K562 (cell line): ENCODE results near the gene DPH6. TPM values are rescaled to one million over a fixed set of nuclear protein-coding genes. Genes with fewer than 3 reads are reported as not detected.

Experiments used
- ATAC-seq: fragments of 200-7000 bp; cut with Tn5 transposase; 3 replicates; pipeline ENCODE4 v1.9.1; 2020; ENCODE audit warnings: moderate library complexity
- BruUV-seq: library from RNA; stranded (reverse); fragments of 400-500 nt; replicated peaks from 2 replicates; lab custom pipeline; 2021; lab: Mats Ljungman, UMichigan
- CTCF ChIA-PET: fragments of 300-600 bp; formaldehyde crosslinking; extraction: SDS; loops from one replicate; lab custom pipeline; 2021; ENCODE audit warnings: low intra/inter-chr PET ratio; lab: Yijun Ruan, JAX
- POLR2A ChIA-PET: fragments of 300-600, 350-650 bp; sonication (Branson Sonifier 250); formaldehyde crosslinking; extraction: SDS; loops from one replicate; lab custom pipeline; 2021; ENCODE audit warnings: antibody characterized with exemption, inconsistent platforms; lab: Yijun Ruan, JAX
- DNase-seq, 4 experiments: peaks; one replicate each; pipeline versions ENCODE4 v3.0.0 to v3.0.0-alpha.2; 2011 to 2018; ENCODE audit warnings: low spot score in 3 of 4, mixed read lengths in 3 of 4; ENCODE audit errors: extremely low read depth in 1 of 4
- FAIRE-seq: peaks from 2 replicates; lab custom pipeline; 2011; peaks lifted over from hg19 to GRCh38; lab: Jason Lieb, UNC
- H2AFZ ChIP-seq: 2 replicates; pipeline ENCODE4 v1.6.0; 2011; ENCODE audit warnings: low read depth, low read length, control low read depth, inconsistent platforms
- H3K27ac ChIP-seq: fragments of 200-600 bp; 3 replicates; pipeline ENCODE4 v1.8.0; 2011; ENCODE audit warnings: low read depth, mild to moderate bottlenecking, control low read depth, inconsistent platforms, low read length, moderate library complexity, mixed read lengths; ENCODE audit errors: extremely low read depth
- H3K27me3 ChIP-seq, 2 experiments: fragments of 300-600 bp in 1 of 2; 2 replicates in 1 of 2; 3 replicates in 1 of 2; pipeline versions ENCODE4 v1.6.0 to v1.8.0; 2011; ENCODE audit warnings: inconsistent platforms in 2 of 2, low read length in 2 of 2, mild to moderate bottlenecking in 1 of 2, mixed read lengths in 1 of 2, moderate library complexity in 1 of 2; ENCODE audit not compliant: control insufficient read depth in 2 of 2, insufficient read depth in 2 of 2
- H3K36me3 ChIP-seq: fragments of 300-600 bp; 3 replicates; pipeline ENCODE4 v1.8.0; 2011; ENCODE audit warnings: mild to moderate bottlenecking, low read length, inconsistent platforms; ENCODE audit not compliant: control insufficient read depth, insufficient read depth
- H3K4me1 ChIP-seq, 2 experiments: fragments of 200-600 bp in 1 of 2; replicated peaks in 1 of 2; 2 replicates in 1 of 2; 3 replicates in 1 of 2; pipeline versions ENCODE4 v1.5.1 to v1.8.0; 2011; ENCODE audit warnings: inconsistent platforms in 2 of 2, low read length in 2 of 2, mild to moderate bottlenecking in 1 of 2, mixed read lengths in 1 of 2, moderate library complexity in 1 of 2; ENCODE audit not compliant: control insufficient read depth in 2 of 2, insufficient read depth in 2 of 2
- H3K4me2 ChIP-seq: 2 replicates; pipeline ENCODE4 v1.6.1; 2011; ENCODE audit warnings: low read length, control low read depth, inconsistent platforms, mixed read lengths; ENCODE audit not compliant: insufficient read depth
- H3K4me3 ChIP-seq: fragments of 200-600 bp; sonication (generic), shearing (Covaris generic); 2 replicates; pipeline ENCODE4 v1.5.1; 2016; ENCODE audit warnings: control low read depth, inconsistent platforms
- H3K79me2 ChIP-seq: fragments of 200-600 bp; 3 replicates; pipeline ENCODE4 v1.8.0; 2011; ENCODE audit warnings: low read length, inconsistent platforms; ENCODE audit not compliant: control insufficient read depth, insufficient read depth
- H3K9ac ChIP-seq, 2 experiments: 2 replicates each; pipeline versions ENCODE4 v1.6.0 to v1.6.1; 2011; ENCODE audit warnings: low read depth in 2 of 2, low read length in 2 of 2, control low read depth in 1 of 2, inconsistent platforms in 1 of 2, mild to moderate bottlenecking in 1 of 2, mixed read lengths in 1 of 2; ENCODE audit not compliant: insufficient read depth in 1 of 2
- H3K9me1 ChIP-seq: one replicate; pipeline ENCODE4 v1.6.0; 2011; ENCODE audit warnings: inconsistent platforms, mild to moderate bottlenecking, low read length, moderate library complexity; ENCODE audit not compliant: control insufficient read depth, insufficient read depth
- H3K9me3 ChIP-seq: replicated peaks from 2 replicates; pipeline ENCODE4 v1.5.1; 2011; ENCODE audit warnings: low read depth, low read length, inconsistent platforms; ENCODE audit not compliant: control insufficient read depth, insufficient read depth
- H4K20me1 ChIP-seq: replicated peaks from 2 replicates; pipeline ENCODE4 v1.6.1; 2011; ENCODE audit warnings: low read length, inconsistent platforms, mixed read lengths; ENCODE audit not compliant: control insufficient read depth, insufficient read depth
- CEBPB ChIP-seq: fragments of 450-650 bp; IDR thresholded peaks from 2 replicates; pipeline ENCODE4 v1.6.1; 2016; ENCODE audit warnings: missing genetic modification characterization, missing compliant biosample characterization
- GTF3C2 ChIP-seq: IDR thresholded peaks from 3 replicates; pipeline ENCODE4 v1.6.1; 2011; ENCODE audit warnings: borderline replicate concordance, mild to moderate bottlenecking, moderate library complexity; ENCODE audit not compliant: insufficient read length; ENCODE audit errors: extremely low read depth
- SAP30 ChIP-seq: fragments of 200-600 bp; sonication (generic); IDR thresholded peaks from 2 replicates; pipeline ENCODE4 v1.6.1; 2012; ENCODE audit warnings: borderline replicate concordance, low read depth, mild to moderate bottlenecking, moderate library complexity, low read length, control low read depth, inconsistent platforms; ENCODE audit not compliant: insufficient read depth, poor library complexity, severe bottlenecking
- ZNF3 ChIP-seq: fragments of 250-450 bp; sonication (Bioruptor Pico); IDR thresholded peaks from 2 replicates; pipeline ENCODE4 v1.5.0; 2021; ENCODE audit warnings: mild to moderate bottlenecking, moderate library complexity
- ZNF778 ChIP-seq: fragments of 450-650 bp; formaldehyde crosslinking; IDR thresholded peaks from 2 replicates; pipeline ENCODE4 v1.4.0; 2020; ENCODE audit warnings: mild to moderate bottlenecking, moderate library complexity
- WGBS: fragments of 100-300 bp; shearing (Covaris generic); methylation state at CpG from one replicate; pipeline ENCODE4 v1.1.6; 2016; ENCODE audit warnings: low coverage, mixed read lengths; ENCODE audit not compliant: insufficient coverage; ENCODE audit errors: missing lambda C conversion rate; 5-methylcytosine and 5-hydroxymethylcytosine counted together
- in situ Hi-C: fragments of 300-500 bp; cut with MboI; formaldehyde crosslinking; loops from 4 replicates; pipeline ENCODE4 v1.15.0; 2018; ENCODE audit warnings: inconsistent platforms, mixed read lengths
- intact Hi-C: fragments of 100-400 bp; cut with micrococcal nuclease; formaldehyde crosslinking; loops from 2 replicates; pipeline ENCODE4 v1.14.2; 2022
- polyA plus RNA-seq, 8 experiments: library from polyadenylated mRNA; depleted of rRNA in 4 of 8; stranded (reverse) in 5 of 8; unstranded in 3 of 8; fragments of >200 nt; fragmentation: Nextera tagmentation in 2 of 8; fragmentation: Illumina TruSeq in 1 of 8; extraction: Ambion mirVana in 2 of 8; extraction: Trizol in 1 of 8; gene quantifications; 2 replicates each; pipeline versions ENCODE4 v1.2.1 to v1.2.3, GENCODE V29; 2011 to 2014; ENCODE audit warnings: inconsistent platforms in 1 of 8, missing spikeins in 1 of 8
- total RNA-seq, 7 experiments: library from RNA; depleted of rRNA in 6 of 7; stranded (reverse); fragments of >200 nt in 6 of 7; fragmentation: Illumina TruSeq in 2 of 7; extraction: Trizol in 2 of 7; gene quantifications; 2 replicates each; pipeline versions ENCODE4 v1.2.1 to v1.2.3, GENCODE V29; 2011 to 2021; ENCODE audit warnings: low replicate concordance in 1 of 7

DPH6 gene
- total and polyA plus RNA-seq, 9 of the 15 experiments (the other 6 are each of a cell fraction or from before 2014, with no cell fraction given) = 10.1 to 69.1 (median 18.8) TPM

GRCh38 chr15:35450492-35450891, 95.5 kb downstream of the DPH6 start (continued):
- TF ChIP-seq GTF3C2 (no peak), ZNF3 (no peak), SAP30 (no peak)

GRCh38 chr15:35448294-35448693, 97.7 kb downstream of the DPH6 start:
- ChIA-PET POLR2A (no interaction called here), CTCF (no interaction called here)
- H3K9ac ChIP-seq = no peak overlapping the region
- no peak overlapping the region for H3K4me2 ChIP-seq
- in situ Hi-C loops (loop anchor here (10.0 kb wide), 1 partner anchor 373 kb away; no protein-coding TSS in a partner anchor), intact Hi-C loops (no loop called here)
- no peaks in the 10 kb centered on the region for H3K9me1 ChIP-seq
- TF ChIP-seq CEBPB (tag) (peak; percentile 64), ZNF778 (CRISPR knock-in tag) (no peak)
- 14% methylated on average over 1 of the region's 1 CpG for WGBS
- no peak overlapping the region for H3K27ac ChIP-seq
- H3K9me3 ChIP-seq = no peaks in the 10 kb centered on the region
- no peaks in the 10 kb centered on the region for H3K27me3 ChIP-seq
- H3K4me3 ChIP-seq = no peak overlapping the region
- H3K4me1 ChIP-seq = no peaks in the 10 kb centered on the region
- ATAC-seq (no peak), DNase-seq (no peak), FAIRE-seq (no peak)
- H2AFZ ChIP-seq = no peak overlapping the region
- H3K36me3 ChIP-seq = no peaks in the 10 kb centered on the region
- no peaks in the 10 kb centered on the region for H4K20me1 ChIP-seq
- H3K79me2 ChIP-seq = no peaks in the 10 kb centered on the region
- no TSS peak for BruUV-seq
